ENCODE data around the gene PRR5. TPM values are rescaled to one million over a fixed set of nuclear protein-coding genes. Genes with fewer than 3 reads are reported as not detected.
"Not testable (repeated sequence)": the region's sequence is repeated elsewhere in the genome, so short reads cannot be mapped to it uniquely, and the experiment has no call there.

The PRR5 gene
- total RNA-seq, 2 donors from 2014 or later = 15.1 to 19.9 TPM

- peak; percentile 59 for ATAC-seq (replicated peaks)
- peak overlapping the region; percentile 74 for H3K4me3 Mint-ChIP-seq
- peak overlapping the region; percentile 74 for H3K27ac Mint-ChIP-seq
- H3K4me1 Mint-ChIP-seq = peaks cover 33% of the 10 kb centered on the region
- no peaks in the 10 kb centered on the region for H3K9me3 Mint-ChIP-seq
- H3K36me3 Mint-ChIP-seq (ENCODE audit: low read depth) = no peaks in the 10 kb centered on the region
- no peaks in the 10 kb centered on the region for H3K27me3 Mint-ChIP-seq
These were observed 33.7 kb upstream of the PRR5 start for GRCh38 chr22:44668190-44668885.

GRCh38 chr22:44668886-44669521 is 33.0 kb upstream of the PRR5 start:
- peak overlapping the region; percentile 64 for H3K4me3 Mint-ChIP-seq
- H3K4me1 Mint-ChIP-seq = peaks cover 30% of the 10 kb centered on the region
- no peaks in the 10 kb centered on the region for H3K27me3 Mint-ChIP-seq
- no peak overlapping the region for H3K27ac Mint-ChIP-seq
- H3K9me3 Mint-ChIP-seq = no peaks in the 10 kb centered on the region
- H3K36me3 Mint-ChIP-seq (ENCODE audit: low read depth) = no peaks in the 10 kb centered on the region
- no peak for ATAC-seq (replicated peaks)

- Mint-ChIP-seq H3K4me1 (peaks cover 28% of the 10 kb centered on the region), H3K4me3 (peak overlapping the region; percentile 64), H3K27ac (no peak overlapping the region), H3K27me3 (no peaks in the 10 kb centered on the region), H3K9me3 (no peaks in the 10 kb centered on the region), H3K36me3 (ENCODE audit: low read depth) (no peaks in the 10 kb centered on the region)
- ATAC-seq (replicated peaks) = no peak
These were observed 32.4 kb upstream of the PRR5 start for GRCh38 chr22:44669561-44669976.

- no peaks in the 10 kb centered on the region for H3K9me3 Mint-ChIP-seq
- no peak for ATAC-seq (replicated peaks)
- H3K4me3 Mint-ChIP-seq = no peak overlapping the region
- H3K27ac Mint-ChIP-seq = no peak overlapping the region
- peaks cover 23% of the 10 kb centered on the region for H3K4me1 Mint-ChIP-seq
- H3K27me3 Mint-ChIP-seq = no peaks in the 10 kb centered on the region
- H3K36me3 Mint-ChIP-seq (ENCODE audit: low read depth) = no peaks in the 10 kb centered on the region
These were observed 31.6 kb upstream of the PRR5 start for GRCh38 chr22:44670220-44670988.

- ATAC-seq (replicated peaks) = peak; percentile 57
- Mint-ChIP-seq H3K27me3 (no peaks in the 10 kb centered on the region), H3K4me3 (no peak overlapping the region), H3K4me1 (peaks cover 13% of the 10 kb centered on the region), H3K9me3 (no peaks in the 10 kb centered on the region), H3K36me3 (ENCODE audit: low read depth) (no peaks in the 10 kb centered on the region), H3K27ac (no peak overlapping the region)
These were observed 30.3 kb upstream of the PRR5 start for GRCh38 chr22:44671742-44672141.

GRCh38 chr22:44672632-44673031 is 29.4 kb upstream of the PRR5 start:
- Mint-ChIP-seq H3K4me1 (peaks cover 8% of the 10 kb centered on the region), H3K36me3 (ENCODE audit: low read depth) (no peaks in the 10 kb centered on the region), H3K27me3 (no peaks in the 10 kb centered on the region), H3K27ac (no peak overlapping the region), H3K9me3 (no peaks in the 10 kb centered on the region), H3K4me3 (no peak overlapping the region)
- ATAC-seq (replicated peaks) = no peak

GRCh38 chr22:44673406-44673805 is 28.6 kb upstream of the PRR5 start:
- peaks cover 6% of the 10 kb centered on the region for H3K4me1 Mint-ChIP-seq

GRCh38 chr22:44676066-44676440 is 26.0 kb upstream of the PRR5 start:
- H3K36me3 Mint-ChIP-seq (ENCODE audit: low read depth); ATAC-seq (replicated peaks); H3K9me3 Mint-ChIP-seq; H3K27ac Mint-ChIP-seq; H3K4me1 Mint-ChIP-seq; H3K4me3 Mint-ChIP-seq; H3K27me3 Mint-ChIP-seq: not testable (repeated sequence)

More at GRCh38 chr22:44673406-44673805, 28.6 kb upstream of the PRR5 start:
- Mint-ChIP-seq H3K4me3 (no peak overlapping the region), H3K9me3 (no peaks in the 10 kb centered on the region), H3K27me3 (no peaks in the 10 kb centered on the region), H3K36me3 (ENCODE audit: low read depth) (no peaks in the 10 kb centered on the region), H3K27ac (no peak overlapping the region)
- no peak for ATAC-seq (replicated peaks)

- no peaks in the 10 kb centered on the region for H3K36me3 Mint-ChIP-seq (ENCODE audit: low read depth)
- no peak for ATAC-seq (replicated peaks)
- H3K4me1 Mint-ChIP-seq = peaks cover 8% of the 10 kb centered on the region
- no peaks in the 10 kb centered on the region for H3K27me3 Mint-ChIP-seq
- no peak overlapping the region for H3K4me3 Mint-ChIP-seq
- no peak overlapping the region for H3K27ac Mint-ChIP-seq
- no peaks in the 10 kb centered on the region for H3K9me3 Mint-ChIP-seq
These were observed 25.3 kb upstream of the PRR5 start for GRCh38 chr22:44676441-44677352.

GRCh38 chr22:44677353-44677840 is 24.6 kb upstream of the PRR5 start:
- Mint-ChIP-seq H3K27me3 (no peaks in the 10 kb centered on the region), H3K27ac (no peak overlapping the region), H3K4me3 (no peak overlapping the region), H3K36me3 (ENCODE audit: low read depth) (no peaks in the 10 kb centered on the region), H3K9me3 (no peaks in the 10 kb centered on the region), H3K4me1 (peaks cover 7% of the 10 kb centered on the region)
- ATAC-seq (replicated peaks) = no peak

GRCh38 chr22:44677871-44678555 is 24.0 kb upstream of the PRR5 start:
- no peak for ATAC-seq (replicated peaks)
- Mint-ChIP-seq H3K4me3 (no peak overlapping the region), H3K27ac (no peak overlapping the region), H3K4me1 (peaks cover 13% of the 10 kb centered on the region), H3K27me3 (no peaks in the 10 kb centered on the region), H3K9me3 (no peaks in the 10 kb centered on the region), H3K36me3 (ENCODE audit: low read depth) (no peaks in the 10 kb centered on the region)

GRCh38 chr22:44678556-44679305 is 23.3 kb upstream of the PRR5 start:
- H3K27me3 Mint-ChIP-seq = no peaks in the 10 kb centered on the region
- no peaks in the 10 kb centered on the region for H3K36me3 Mint-ChIP-seq (ENCODE audit: low read depth)
- H3K4me3 Mint-ChIP-seq = no peak overlapping the region
- no peaks in the 10 kb centered on the region for H3K9me3 Mint-ChIP-seq
- ATAC-seq (replicated peaks) = no peak
- peaks cover 15% of the 10 kb centered on the region for H3K4me1 Mint-ChIP-seq
- no peak overlapping the region for H3K27ac Mint-ChIP-seq

GRCh38 chr22:44679306-44679647 is 22.7 kb upstream of the PRR5 start:
- not testable (repeated sequence) for ATAC-seq (replicated peaks); H3K9me3 Mint-ChIP-seq; H3K4me3 Mint-ChIP-seq; H3K27me3 Mint-ChIP-seq; H3K36me3 Mint-ChIP-seq (ENCODE audit: low read depth); H3K27ac Mint-ChIP-seq
- H3K4me1 Mint-ChIP-seq = peaks cover 15% of the 10 kb centered on the region
